HG03575 (cell line): ENCODE results near the gene CACNA1A.
"Not testable (repeated sequence)": the region's sequence is repeated elsewhere in the genome, so short reads cannot be mapped to it uniquely, and the experiment has no call there.

Experiments used
- ATAC-seq: cut with Tn5 transposase; IDR thresholded peaks from one replicate; pipeline ENCODE4 v1.9.1; 2021; ENCODE audit not compliant: unreplicated experiment, insufficient number of reproducible peaks, low FRiP score; ENCODE audit errors: extremely low read depth

CACNA1A gene

GRCh38 chr19:13430790-13431582 lies 75.3 kb downstream of the CACNA1A start:
- ATAC-seq: no peak

- no peak for ATAC-seq
Observed at GRCh38 chr19:13429563-13429962, 76.7 kb downstream of the CACNA1A start.

DNA sequence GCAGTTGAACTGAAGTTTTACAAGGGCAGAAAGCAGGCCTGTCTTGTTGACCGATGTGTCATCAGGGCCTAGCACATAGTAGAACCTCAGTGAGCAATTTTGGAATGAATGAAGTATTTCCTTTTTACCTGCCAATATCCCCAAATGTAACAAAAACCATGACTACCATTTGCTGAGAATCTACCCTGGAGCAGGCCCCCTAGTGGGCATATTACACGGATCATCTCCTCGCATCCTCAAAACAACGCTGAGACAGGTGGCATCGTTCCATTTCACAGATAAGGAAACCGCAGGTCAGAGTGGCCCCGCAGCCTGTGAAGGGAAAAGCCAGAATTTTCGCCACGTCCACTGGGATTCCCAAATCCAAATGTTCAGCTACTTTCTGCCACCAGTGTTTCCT lies 77.9 kb downstream of the CACNA1A start:
- ATAC-seq: no peak

- no peak for ATAC-seq
Observed at GRCh38 chr19:13427273-13428051, 78.8 kb downstream of the CACNA1A start.

GRCh38 chr19:13425875-13426274 lies 80.4 kb downstream of the CACNA1A start:
- not testable (repeated sequence) for ATAC-seq

DNA sequence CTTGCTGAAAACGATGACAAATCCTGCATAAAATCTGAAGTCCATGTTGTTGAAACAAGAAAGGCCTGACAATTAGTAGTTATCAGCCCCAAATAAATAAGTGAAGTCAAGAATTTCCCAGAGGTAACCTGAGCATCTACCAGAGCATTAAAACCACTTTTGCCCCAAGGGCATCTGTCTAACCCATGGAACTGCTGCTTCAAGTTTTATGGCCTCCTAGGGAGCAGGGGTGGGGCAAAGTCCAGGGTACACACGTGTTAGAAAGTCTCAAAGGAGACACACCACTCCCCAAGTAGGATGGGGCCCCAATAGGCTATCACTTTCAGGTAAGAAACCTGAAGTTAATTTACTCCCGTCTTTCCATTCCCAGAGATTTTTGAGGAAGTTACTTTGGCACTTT lies 81.1 kb downstream of the CACNA1A start:
- ATAC-seq: no peak

GRCh38 chr19:13420780-13421179 lies 85.5 kb downstream of the CACNA1A start:
- no peak for ATAC-seq

- no peak for ATAC-seq
Observed at GRCh38 chr19:13417054-13417453, 89.2 kb downstream of the CACNA1A start.

GRCh38 chr19:13411899-13412298 lies 94.4 kb downstream of the CACNA1A start:
- ATAC-seq: no peak

- ATAC-seq: no peak
Observed at GRCh38 chr19:13410946-13411345, 95.3 kb downstream of the CACNA1A start.

GRCh38 chr19:13408889-13409518 lies 97.3 kb downstream of the CACNA1A start:
- ATAC-seq: no peak

GRCh38 chr19:13404236-13404635 lies 102.0 kb downstream of the CACNA1A start:
- no peak for ATAC-seq

GRCh38 chr19:13401388-13401787 lies 104.9 kb downstream of the CACNA1A start:
- no peak for ATAC-seq

- ATAC-seq: no peak
Observed at GRCh38 chr19:13400296-13400695, 106.0 kb downstream of the CACNA1A start.

DNA sequence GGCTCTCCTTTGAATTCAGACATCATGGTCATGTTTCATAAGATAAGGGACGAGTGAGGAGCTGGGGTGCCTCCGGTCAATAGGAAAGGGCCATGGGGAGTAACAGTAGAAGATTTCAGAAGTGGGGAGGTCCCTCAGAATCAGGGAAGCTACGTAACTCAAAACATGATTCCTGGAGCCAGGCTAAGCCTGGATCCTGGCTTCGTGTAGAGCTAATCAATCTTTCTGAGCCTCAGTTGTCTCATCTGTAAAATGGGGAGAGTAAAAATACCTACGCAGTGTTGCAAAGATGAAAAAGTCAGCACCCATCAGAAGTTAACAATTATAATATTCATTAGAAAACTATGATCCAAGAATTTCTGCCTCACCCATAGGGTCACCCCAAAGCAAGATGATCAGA lies 106.5 kb downstream of the CACNA1A start:
- ATAC-seq: no peak

DNA sequence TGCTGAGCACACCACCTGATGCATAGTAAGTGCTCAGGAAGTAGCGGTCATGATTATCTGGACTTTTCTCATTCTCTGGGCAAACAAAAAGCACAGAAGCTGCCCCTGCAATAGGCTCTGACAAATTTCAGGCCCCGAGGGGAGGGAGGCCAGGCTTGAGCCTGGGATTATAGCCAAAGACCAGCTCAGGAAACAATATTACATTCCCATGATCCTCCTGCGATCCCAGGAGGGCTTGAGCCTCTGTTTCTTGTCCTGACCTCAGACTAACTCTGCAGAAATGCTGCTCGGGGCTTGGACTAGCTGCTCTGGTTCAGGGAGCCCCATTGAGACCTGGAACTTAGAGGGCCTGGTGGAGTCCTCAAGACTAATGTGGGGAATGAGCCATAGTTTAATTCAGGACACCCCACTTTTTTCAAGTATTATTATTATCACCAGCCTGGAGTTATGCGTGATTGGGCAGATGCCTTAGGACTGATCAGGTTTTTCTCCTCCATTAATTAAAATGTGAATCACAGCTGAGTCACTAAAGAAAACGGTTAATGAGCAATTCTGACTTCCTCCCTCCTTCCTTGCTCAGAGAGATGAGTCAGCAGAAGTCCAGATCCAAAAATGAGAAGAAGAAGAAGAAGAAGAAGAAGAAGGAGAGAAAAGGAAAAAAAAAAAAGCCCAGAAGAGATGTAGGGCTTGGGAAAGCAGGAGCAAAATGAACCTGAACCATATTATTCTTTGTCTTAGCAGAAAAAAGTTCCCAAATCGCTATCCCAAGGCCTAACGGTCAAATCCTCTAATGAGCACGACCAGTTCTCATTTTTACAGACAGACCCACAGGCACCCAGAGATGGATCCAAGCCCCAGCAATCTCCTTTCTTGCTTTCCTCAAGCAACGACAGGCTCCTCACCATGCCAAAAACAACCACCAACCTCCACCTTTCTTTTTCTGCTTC lies 107.2 kb downstream of the CACNA1A start:
- ATAC-seq: no peak

DNA sequence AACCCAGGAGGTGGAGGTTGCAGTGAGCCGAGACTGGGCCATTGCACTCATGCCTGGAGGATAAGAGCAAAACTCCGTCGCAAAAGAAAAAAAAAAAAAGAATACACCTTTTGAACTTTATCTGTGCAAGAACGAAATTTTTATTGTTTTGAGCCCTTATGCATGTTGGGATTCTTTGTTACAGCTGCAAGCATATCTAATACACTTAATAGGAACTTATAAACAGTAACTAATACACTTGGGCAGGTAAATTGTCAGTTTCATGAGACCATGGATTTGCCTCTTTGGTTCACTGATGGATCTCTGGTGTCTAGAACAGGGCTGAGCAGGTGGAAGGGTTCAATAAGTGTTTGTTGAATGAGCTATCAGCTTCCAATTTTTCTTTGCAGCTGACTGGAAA lies 108.1 kb downstream of the CACNA1A start:
- ATAC-seq: no peak

- ATAC-seq: no peak
Observed at GRCh38 chr19:13396250-13397080, 109.8 kb downstream of the CACNA1A start.
